H9 (cell line): ENCODE results near the gene MYL3. TPM values are rescaled to one million over a fixed set of nuclear protein-coding genes. Genes with fewer than 3 reads are reported as not detected.

Source experiments
- DNase-seq: peaks from one replicate; pipeline ENCODE4 v3.0.0-alpha.2; 2017
- H2AFZ ChIP-seq: one replicate; pipeline ENCODE4 v1.6.1; 2013; ENCODE audit warnings: mild to moderate bottlenecking, low read length, control low read depth, moderate library complexity
- H2AK5ac ChIP-seq: 2 replicates; pipeline ENCODE4 v1.6.1; 2013; ENCODE audit warnings: low read length, control low read depth, mixed read lengths; ENCODE audit not compliant: insufficient read length
- H2BK120ac ChIP-seq: one replicate; pipeline ENCODE4 v1.6.1; 2013; ENCODE audit warnings: low read depth, mild to moderate bottlenecking, low read length, control low read depth, inconsistent platforms; ENCODE audit not compliant: poor library complexity, severe bottlenecking
- H2BK12ac ChIP-seq: 2 replicates; pipeline ENCODE4 v1.6.1; 2013; ENCODE audit warnings: low read length, control low read depth, mixed read lengths, low read depth; ENCODE audit not compliant: insufficient read length
- H2BK15ac ChIP-seq: 2 replicates; pipeline ENCODE4 v1.6.1; 2013; ENCODE audit warnings: low read depth, low read length, control low read depth
- H2BK20ac ChIP-seq: one replicate; pipeline ENCODE4 v1.6.1; 2013; ENCODE audit warnings: low read depth, mild to moderate bottlenecking, low read length, control low read depth, inconsistent platforms; ENCODE audit not compliant: poor library complexity, severe bottlenecking
- H2BK5ac ChIP-seq: 2 replicates; pipeline ENCODE4 v1.6.1; 2013; ENCODE audit warnings: low read length, control low read depth, mixed read lengths; ENCODE audit not compliant: insufficient read length
- H3K14ac ChIP-seq: 2 replicates; pipeline ENCODE4 v1.6.1; 2013; ENCODE audit warnings: low read length, control low read depth; ENCODE audit not compliant: insufficient read depth
- H3K18ac ChIP-seq: 2 replicates; pipeline ENCODE4 v1.6.1; 2013; ENCODE audit warnings: low read depth, mild to moderate bottlenecking, mixed read lengths, low read length, control low read depth; ENCODE audit not compliant: insufficient read length
- H3K23ac ChIP-seq: 2 replicates; pipeline ENCODE4 v1.6.1; 2013; ENCODE audit warnings: low read length, control low read depth, mixed read lengths, low read depth; ENCODE audit not compliant: insufficient read length
- H3K23me2 ChIP-seq: 2 replicates; pipeline ENCODE4 v1.6.1; 2013; ENCODE audit warnings: low read depth, mild to moderate bottlenecking, mixed read lengths, low read length, control low read depth; ENCODE audit not compliant: insufficient read length, poor library complexity, severe bottlenecking
- H3K27ac ChIP-seq: 2 replicates; pipeline ENCODE4 v1.5.1; 2013; ENCODE audit warnings: low read length, control low read depth, mixed read lengths, low read depth; ENCODE audit not compliant: insufficient read length
- H3K27me3 ChIP-seq: 2 replicates; pipeline ENCODE4 v1.6.1; 2013; ENCODE audit warnings: low read length, control low read depth, inconsistent platforms; ENCODE audit not compliant: insufficient read depth
- H3K4ac ChIP-seq: 2 replicates; pipeline ENCODE4 v1.6.1; 2013; ENCODE audit warnings: low read depth, mild to moderate bottlenecking, control low read depth, inconsistent platforms, low read length, moderate library complexity
- H3K4me1 ChIP-seq: 2 replicates; pipeline ENCODE4 v1.6.1; 2013; ENCODE audit warnings: low read length, control low read depth, inconsistent platforms; ENCODE audit not compliant: insufficient read depth
- H3K4me2 ChIP-seq: 2 replicates; pipeline ENCODE4 v1.6.1; 2013; ENCODE audit warnings: low read length, control low read depth, mixed read lengths; ENCODE audit not compliant: insufficient read length, insufficient read depth
- H3K56ac ChIP-seq: 2 replicates; pipeline ENCODE4 v1.6.1; 2013; ENCODE audit warnings: low read depth, mild to moderate bottlenecking, mixed read lengths, low read length, control low read depth; ENCODE audit not compliant: insufficient read length
- H3K79me1 ChIP-seq: 2 replicates; pipeline ENCODE4 v1.6.1; 2013; ENCODE audit warnings: low read depth, mild to moderate bottlenecking, moderate library complexity, low read length, control low read depth, inconsistent platforms; ENCODE audit not compliant: insufficient read depth, poor library complexity, severe bottlenecking
- H3K79me2 ChIP-seq: 2 replicates; pipeline ENCODE4 v1.6.1; 2013; ENCODE audit warnings: low read length, control low read depth, inconsistent platforms; ENCODE audit not compliant: insufficient read depth
- H3K9ac ChIP-seq: 2 replicates; pipeline ENCODE4 v1.6.1; 2013; ENCODE audit warnings: low read length, control low read depth, mixed read lengths; ENCODE audit not compliant: insufficient read length; ENCODE audit errors: extremely low read depth
- H3K9me3 ChIP-seq: one replicate; pipeline ENCODE4 v1.6.1; 2013; ENCODE audit warnings: low read depth, low read length, inconsistent platforms; ENCODE audit not compliant: control insufficient read depth
- H3T11ph ChIP-seq: one replicate; pipeline ENCODE4 v1.6.1; 2013; ENCODE audit warnings: mild to moderate bottlenecking, low read length, control low read depth, inconsistent platforms
- H4K20me1 ChIP-seq: one replicate; pipeline ENCODE4 v1.6.1; 2013; ENCODE audit not compliant: control insufficient read depth, insufficient read length, insufficient read depth
- H4K5ac ChIP-seq: 2 replicates; pipeline ENCODE4 v1.6.1; 2013; ENCODE audit warnings: low read depth, mild to moderate bottlenecking, mixed read lengths, low read length, control low read depth; ENCODE audit not compliant: insufficient read length
- H4K8ac ChIP-seq: replicated peaks from 2 replicates; pipeline ENCODE4 v1.6.1; 2013; ENCODE audit warnings: low read length, control low read depth, mixed read lengths, low read depth; ENCODE audit not compliant: insufficient read length
- H4K91ac ChIP-seq: 2 replicates; pipeline ENCODE4 v1.6.1; 2013; ENCODE audit warnings: low read depth, mild to moderate bottlenecking, moderate library complexity, mixed read lengths, low read length, control low read depth; ENCODE audit not compliant: insufficient read length
- H3K27ac Mint-ChIP-seq, 3 experiments: 2 replicates in 2 of 3; 3 replicates in 1 of 3; pipeline ENCODE4 v1.8.0; 2020 to 2021; ENCODE audit warnings: mixed read lengths in 3 of 3, mild to moderate bottlenecking in 1 of 3, moderate library complexity in 1 of 3
- H3K27me3 Mint-ChIP-seq: 2 replicates; pipeline ENCODE4 v1.8.0; 2021; ENCODE audit warnings: low read depth, mild to moderate bottlenecking, moderate library complexity, mixed read lengths
- H3K36me3 Mint-ChIP-seq, 3 experiments: 2 replicates in 2 of 3; 3 replicates in 1 of 3; pipeline ENCODE4 v1.8.0; 2020 to 2021; ENCODE audit warnings: low read depth in 3 of 3, mixed read lengths in 3 of 3; ENCODE audit not compliant: insufficient read depth in 1 of 3
- H3K4me1 Mint-ChIP-seq, 2 experiments: 2 replicates each; pipeline ENCODE4 v1.8.0; 2020; ENCODE audit warnings: mixed read lengths in 2 of 2
- H3K4me3 Mint-ChIP-seq, 2 experiments: 2 replicates in 1 of 2; 3 replicates in 1 of 2; pipeline ENCODE4 v1.8.0; 2020 to 2021; ENCODE audit warnings: mild to moderate bottlenecking in 2 of 2, mixed read lengths in 2 of 2, moderate library complexity in 1 of 2
- H3K9me3 Mint-ChIP-seq, 2 experiments: 2 replicates in 1 of 2; 3 replicates in 1 of 2; pipeline ENCODE4 v1.8.0; 2020; ENCODE audit warnings: mild to moderate bottlenecking in 2 of 2, mixed read lengths in 2 of 2, moderate library complexity in 1 of 2
- CTCF ChIP-seq: fragments of 200-600 bp; sonication (generic); conservative IDR thresholded peaks from 3 replicates; pipeline ENCODE4 v1.8.0; 2021; ENCODE audit warnings: antibody characterized with exemption, mild to moderate bottlenecking
- WGBS: extraction: QIAGEN DNeasy Blood & Tissue Kit; methylation state at CpG from one replicate; pipeline ENCODE4 v1.1.7; 2013; ENCODE audit warnings: missing lambda C conversion rate, low lambda C conversion rate, mixed read lengths; ENCODE audit not compliant: insufficient read length; ENCODE audit errors: extremely low coverage; 5-methylcytosine and 5-hydroxymethylcytosine counted together
- total RNA-seq: library from RNA; stranded (reverse); gene quantifications from 2 replicates; pipeline ENCODE4 v1.2.1, GENCODE V29; 2021

Gene MYL3
- total RNA-seq, 1 experiment from 2014 or later, result 0.24 TPM

GRCh38 chr3:46812237-46812791 is 50.9 kb downstream of the MYL3 start:
- no peak overlapping the region for H2AK5ac ChIP-seq
- no peak overlapping the region for H2BK15ac ChIP-seq
- H2AFZ ChIP-seq, result no peak overlapping the region
- no peaks in the 10 kb centered on the region for H4K20me1 ChIP-seq
- H3K4me1 Mint-ChIP-seq, result peaks cover 16 to 22% of the 10 kb centered on the region in 2 experiments
- no peak overlapping the region for H4K8ac ChIP-seq
- no peak overlapping the region for H2BK12ac ChIP-seq
- H3T11ph ChIP-seq, result no peak overlapping the region
- peak overlapping the region; percentile 62 for H3K4me2 ChIP-seq
- peaks cover 30% of the 10 kb centered on the region for H3K27me3 Mint-ChIP-seq
- no peak overlapping the region for H3K56ac ChIP-seq
- H2BK20ac ChIP-seq, result no peak overlapping the region
- no peaks in the 10 kb centered on the region for H3K9me3 ChIP-seq
- H3K4me1 ChIP-seq, result no peaks in the 10 kb centered on the region
- H3K23me2 ChIP-seq, result peaks cover 10% of the 10 kb centered on the region
- no peak overlapping the region for H2BK5ac ChIP-seq
- no peak overlapping the region for H4K91ac ChIP-seq
- no peaks in the 10 kb centered on the region for H3K79me1 ChIP-seq
- H2BK120ac ChIP-seq, result no peak overlapping the region
- H3K4ac ChIP-seq, result no peak overlapping the region
- no peak for TF ChIP-seq CTCF
- peak overlapping the region; percentile 63 for H3K14ac ChIP-seq
- no peaks in the 10 kb centered on the region for H3K79me2 ChIP-seq
- H3K9ac ChIP-seq, result no peak overlapping the region
- H3K9me3 Mint-ChIP-seq, result no peaks in the 10 kb centered on the region
- H3K27ac ChIP-seq, result no peak overlapping the region
- H3K23ac ChIP-seq, result no peak overlapping the region
- H3K36me3 Mint-ChIP-seq, result peaks cover 2 to 7% (median 4%) of the 10 kb centered on the region in 3 experiments; a peak in 2 of 7 replicates
- H3K4me3 Mint-ChIP-seq, result peak overlapping the region; percentile 62 to 74
- peak; percentile 92 for DNase-seq
- no CpG with 5 or more reads among the region's 46 CpGs for WGBS
- no peaks in the 10 kb centered on the region for H3K27me3 ChIP-seq
- H4K5ac ChIP-seq, result no peak overlapping the region
- H3K18ac ChIP-seq, result peak overlapping the region; percentile 80
- H3K27ac Mint-ChIP-seq, result no peak overlapping the region
